CD4-positive, CD25-positive, alpha-beta regulatory T cell (primary cell): ENCODE measurements around the gene AFF3. TPM values are rescaled to one million over a fixed set of nuclear protein-coding genes. Genes with fewer than 3 reads are reported as not detected.
A peak's percentile ranks its signal among the peaks of the same experiment; 100 is the strongest.

Experiments
- ATAC-seq, 2 donors: fragments of 150-1000 bp; cut with Tn5 transposase; one replicate each; pipeline ENCODE4 v1.10.0; 2021; ENCODE audit warnings: low read depth in 2 of 2, moderate number of reproducible peaks in 2 of 2, moderate library complexity in 1 of 2
- DNase-seq, 3 donors: peaks; one replicate each; pipeline versions ENCODE4 v3.0.0 to v3.0.0-alpha.2; 2012 to 2022; ENCODE audit warnings: mixed read lengths in 1 of 3
- H3K27ac ChIP-seq: one replicate; pipeline ENCODE4 v1.7.0; 2013; ENCODE audit warnings: mild to moderate bottlenecking, low read length; ENCODE audit not compliant: insufficient read depth, poor library complexity, severe bottlenecking
- H3K27me3 ChIP-seq: one replicate; pipeline ENCODE4 v1.7.0; 2013; ENCODE audit warnings: low read length; ENCODE audit not compliant: control insufficient read depth, insufficient read depth
- H3K36me3 ChIP-seq: one replicate; pipeline ENCODE4 v1.7.0; 2013; ENCODE audit warnings: mild to moderate bottlenecking, low read length, moderate library complexity; ENCODE audit not compliant: control insufficient read depth, insufficient read depth
- H3K4me1 ChIP-seq: 2 replicates; pipeline ENCODE4 v1.7.0; 2013; ENCODE audit warnings: mild to moderate bottlenecking, low read length; ENCODE audit not compliant: insufficient read depth, control insufficient read depth, poor library complexity, severe bottlenecking
- H3K4me3 ChIP-seq: one replicate; pipeline ENCODE4 v1.7.0; 2013; ENCODE audit warnings: low read depth, mild to moderate bottlenecking, low read length, moderate library complexity
- H3K9me3 ChIP-seq, 2 experiments: 1 replicate in 1 of 2; 2 replicates in 1 of 2; pipeline ENCODE4 v1.7.0; 2013; ENCODE audit warnings: low read length in 2 of 2, mild to moderate bottlenecking in 1 of 2, moderate library complexity in 1 of 2; ENCODE audit not compliant: control insufficient read depth in 2 of 2
- H3K27ac Mint-ChIP-seq, 3 donors: one replicate each; pipeline ENCODE4 v1.8.0; 2020 to 2022; ENCODE audit warnings: mild to moderate bottlenecking in 3 of 3, mixed read lengths in 3 of 3, moderate library complexity in 2 of 3
- H3K27me3 Mint-ChIP-seq: one replicate; pipeline ENCODE4 v1.8.0; 2022; ENCODE audit warnings: mild to moderate bottlenecking, mixed read lengths
- H3K36me3 Mint-ChIP-seq: one replicate; pipeline ENCODE4 v1.8.0; 2020; ENCODE audit warnings: mixed read lengths
- H3K4me1 Mint-ChIP-seq, 4 donors: one replicate each; pipeline ENCODE4 v1.8.0; 2020 to 2022; ENCODE audit warnings: mixed read lengths in 4 of 4, mild to moderate bottlenecking in 1 of 4
- H3K4me3 Mint-ChIP-seq, 4 donors: one replicate each; pipeline ENCODE4 v1.8.0; 2020 to 2022; ENCODE audit warnings: mild to moderate bottlenecking in 4 of 4, mixed read lengths in 4 of 4, moderate library complexity in 3 of 4
- H3K9me3 Mint-ChIP-seq, 7 donors: one replicate each; pipeline ENCODE4 v1.8.0; 2020 to 2022; ENCODE audit warnings: mixed read lengths in 7 of 7, mild to moderate bottlenecking in 3 of 7, moderate library complexity in 2 of 7
- polyA plus RNA-seq, 4 donors: library from polyadenylated mRNA; unstranded; fragments of 300-500 nt; fragmentation: Illumina TruSeq; gene quantifications; one replicate each; pipeline ENCODE4 v1.2.3, GENCODE V29; 2021
- total RNA-seq: library from RNA; stranded (reverse); gene quantifications from one replicate; pipeline ENCODE4 v1.2.3, GENCODE V29; 2022

AFF3 gene
- total and polyA plus RNA-seq, 5 donors from 2014 or later: 0.82 to 10.1 (median 4.2) TPM

GRCh38 chr2:99863903-99864270 lies 278.5 kb downstream of the AFF3 start:
- Mint-ChIP-seq H3K9me3 (no peaks in the 10 kb centered on the region), H3K27ac (peak overlapping the region in 2 of 3 donors; percentile 4 to 14), H3K4me1 (peaks cover 0 to 36% (median 13%) of the 10 kb centered on the region in 4 donors), H3K36me3 (peaks cover 9% of the 10 kb centered on the region), H3K4me3 (no peak overlapping the region), H3K27me3 (no peaks in the 10 kb centered on the region)
- H3K4me1 ChIP-seq: peaks cover 6% of the 10 kb centered on the region
- no peaks in the 10 kb centered on the region for H3K9me3 ChIP-seq
- H3K36me3 ChIP-seq: no peaks in the 10 kb centered on the region
- no peak overlapping the region for H3K4me3 ChIP-seq
- DNase-seq (no peak), ATAC-seq (no peak)
- no peaks in the 10 kb centered on the region for H3K27me3 ChIP-seq
- no peak overlapping the region for H3K27ac ChIP-seq

GRCh38 chr2:99863236-99863902 lies 279.0 kb downstream of the AFF3 start:
- no peak for ATAC-seq

GRCh38 chr2:99862566-99862965 lies 279.8 kb downstream of the AFF3 start:
- DNase-seq (no peak), ATAC-seq (no peak)
- no peaks in the 10 kb centered on the region for H3K27me3 ChIP-seq
- H3K9me3 Mint-ChIP-seq: no peaks in the 10 kb centered on the region
- H3K4me3 Mint-ChIP-seq: peak overlapping the region in 1 of 4 donors; percentile 57
- no peaks in the 10 kb centered on the region for H3K36me3 Mint-ChIP-seq
- H3K4me1 ChIP-seq: peaks cover 6% of the 10 kb centered on the region
- H3K27ac Mint-ChIP-seq: peak overlapping the region in 1 of 3 donors; percentile 68
- no peaks in the 10 kb centered on the region for H3K27me3 Mint-ChIP-seq
- no peak overlapping the region for H3K4me3 ChIP-seq
- peaks cover 0 to 34% (median 13%) of the 10 kb centered on the region in 4 donors for H3K4me1 Mint-ChIP-seq
- no peak overlapping the region for H3K27ac ChIP-seq
- no peaks in the 10 kb centered on the region for H3K9me3 ChIP-seq
- no peaks in the 10 kb centered on the region for H3K36me3 ChIP-seq

More at GRCh38 chr2:99863236-99863902, 279.0 kb downstream of the AFF3 start:
- Mint-ChIP-seq H3K9me3 (no peaks in the 10 kb centered on the region), H3K27ac (peak overlapping the region in 2 of 3 donors; percentile 4 to 14), H3K27me3 (no peaks in the 10 kb centered on the region), H3K4me1 (peaks cover 0 to 34% (median 13%) of the 10 kb centered on the region in 4 donors), H3K36me3 (peaks cover 8% of the 10 kb centered on the region), H3K4me3 (no peak overlapping the region)
- Histone ChIP-seq H3K4me1 (peaks cover 6% of the 10 kb centered on the region), H3K4me3 (no peak overlapping the region), H3K9me3 (no peaks in the 10 kb centered on the region), H3K27me3 (no peaks in the 10 kb centered on the region), H3K27ac (no peak overlapping the region), H3K36me3 (no peaks in the 10 kb centered on the region)
- DNase-seq: no peak

- DNase-seq: peak in 1 of 3 donors; percentile 22
- ATAC-seq: peak; percentile 55 to 62
- Histone ChIP-seq H3K27ac (no peak overlapping the region), H3K4me1 (peaks cover 6% of the 10 kb centered on the region), H3K4me3 (peak overlapping the region; percentile 20), H3K27me3 (no peaks in the 10 kb centered on the region), H3K36me3 (no peaks in the 10 kb centered on the region), H3K9me3 (no peaks in the 10 kb centered on the region)
- Mint-ChIP-seq H3K4me1 (peaks cover 0 to 34% (median 13%) of the 10 kb centered on the region in 4 donors), H3K36me3 (no peaks in the 10 kb centered on the region), H3K27me3 (no peaks in the 10 kb centered on the region), H3K9me3 (peaks cover 0 to under 1% (median 0%) of the 10 kb centered on the region in 7 donors), H3K27ac (peak overlapping the region in 1 of 3 donors; percentile 68), H3K4me3 (peak overlapping the region in 1 of 4 donors; percentile 57)
Observed at GRCh38 chr2:99861376-99861760, 281.0 kb downstream of the AFF3 start.

DNA sequence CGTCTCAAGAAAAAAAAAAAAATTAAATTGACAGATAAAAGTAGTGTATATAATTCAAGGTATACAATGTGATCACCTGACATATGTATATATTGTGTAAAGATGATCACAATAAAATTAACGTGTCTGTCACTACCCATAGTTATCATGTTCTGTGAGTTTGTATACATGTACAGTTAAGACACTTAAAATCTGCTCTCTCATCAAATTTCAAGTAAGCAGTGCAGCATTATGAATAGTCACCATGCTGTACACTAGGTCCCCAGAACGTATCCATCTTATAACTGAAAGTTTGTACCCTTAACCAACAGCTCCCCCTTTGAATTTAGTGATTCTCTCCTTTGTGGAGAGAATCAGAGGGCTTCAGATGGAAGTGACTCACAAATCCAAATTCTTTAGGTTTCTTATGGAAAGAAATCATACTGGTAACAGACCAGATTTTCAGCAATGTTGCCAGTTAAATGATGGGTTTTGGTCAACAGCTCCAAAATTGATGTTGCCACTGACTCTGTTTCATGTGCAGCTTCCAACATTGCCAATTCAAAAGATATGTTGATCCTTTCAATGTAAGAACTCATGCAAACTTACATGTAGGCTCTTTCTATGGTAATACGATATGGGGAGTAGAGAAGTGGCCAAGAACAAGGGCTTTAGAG lies 281.5 kb downstream of the AFF3 start:
- Histone ChIP-seq H3K27me3 (no peaks in the 10 kb centered on the region), H3K27ac (no peak overlapping the region), H3K4me1 (peaks cover 6% of the 10 kb centered on the region), H3K9me3 (no peaks in the 10 kb centered on the region), H3K4me3 (no peak overlapping the region), H3K36me3 (no peaks in the 10 kb centered on the region)
- ATAC-seq: no peak
- Mint-ChIP-seq H3K9me3 (peaks cover 0 to 3% (median 0%) of the 10 kb centered on the region in 7 donors), H3K36me3 (peaks cover 1% of the 10 kb centered on the region), H3K27ac (no peak overlapping the region), H3K4me3 (peak overlapping the region in 2 of 4 donors; percentile 11 to 16), H3K27me3 (no peaks in the 10 kb centered on the region), H3K4me1 (peaks cover 0 to 34% (median 13%) of the 10 kb centered on the region in 4 donors)
- DNase-seq: no peak

- DNase-seq (no peak), ATAC-seq (no peak)
- Histone ChIP-seq H3K36me3 (no peaks in the 10 kb centered on the region), H3K9me3 (no peaks in the 10 kb centered on the region), H3K27ac (no peak overlapping the region), H3K4me1 (peaks cover 6% of the 10 kb centered on the region), H3K27me3 (no peaks in the 10 kb centered on the region), H3K4me3 (no peak overlapping the region)
- peaks cover 12% of the 10 kb centered on the region for H3K36me3 Mint-ChIP-seq
- H3K9me3 Mint-ChIP-seq: peaks cover 0 to 3% (median 0%) of the 10 kb centered on the region in 7 donors
- no peak overlapping the region for H3K27ac Mint-ChIP-seq
- no peaks in the 10 kb centered on the region for H3K27me3 Mint-ChIP-seq
- no peak overlapping the region for H3K4me3 Mint-ChIP-seq
- peaks cover 0 to 30% (median 14%) of the 10 kb centered on the region in 4 donors for H3K4me1 Mint-ChIP-seq
Observed at GRCh38 chr2:99858951-99859596, 283.3 kb downstream of the AFF3 start.

GRCh38 chr2:99857867-99858444 lies 284.4 kb downstream of the AFF3 start:
- Histone ChIP-seq H3K27ac (no peak overlapping the region), H3K9me3 (no peaks in the 10 kb centered on the region), H3K4me1 (peaks cover 6% of the 10 kb centered on the region), H3K27me3 (no peaks in the 10 kb centered on the region), H3K36me3 (no peaks in the 10 kb centered on the region), H3K4me3 (no peak overlapping the region)
- Mint-ChIP-seq H3K4me3 (no peak overlapping the region), H3K9me3 (peaks cover 0 to 3% (median 0%) of the 10 kb centered on the region in 7 donors), H3K27ac (no peak overlapping the region), H3K4me1 (peaks cover 0 to 22% (median 14%) of the 10 kb centered on the region in 4 donors), H3K36me3 (peaks cover 12% of the 10 kb centered on the region), H3K27me3 (no peaks in the 10 kb centered on the region)
- ATAC-seq: no peak
- no peak for DNase-seq
